Activated naive CD8-positive, alpha-beta T cell treated with anti-CD3 and anti-CD28 coated beads for 36 hours (primary cell): Measurements from ENCODE around the gene NEDD4L. TPM values are rescaled to one million over a fixed set of nuclear protein-coding genes. Genes with fewer than 3 reads are reported as not detected.

Experiments used
- DNase-seq: peaks from one replicate; pipeline ENCODE4 v3.0.0; 2021
- H3K27ac Mint-ChIP-seq: one replicate; pipeline ENCODE4 v1.8.0; 2022; ENCODE audit warnings: mild to moderate bottlenecking, moderate library complexity, mixed read lengths
- H3K27me3 Mint-ChIP-seq: one replicate; pipeline ENCODE4 v1.8.0; 2022; ENCODE audit warnings: mild to moderate bottlenecking, mixed read lengths
- H3K36me3 Mint-ChIP-seq: one replicate; pipeline ENCODE4 v1.8.0; 2021; ENCODE audit warnings: mild to moderate bottlenecking, mixed read lengths
- H3K4me1 Mint-ChIP-seq: one replicate; pipeline ENCODE4 v1.8.0; 2021; ENCODE audit warnings: mixed read lengths
- H3K4me3 Mint-ChIP-seq: one replicate; pipeline ENCODE4 v1.8.0; 2022; ENCODE audit warnings: mild to moderate bottlenecking, moderate library complexity, mixed read lengths
- H3K9me3 Mint-ChIP-seq: one replicate; pipeline ENCODE4 v1.8.0; 2022; ENCODE audit warnings: mixed read lengths
- total RNA-seq, 2 experiments: library from RNA; stranded (reverse); gene quantifications; one replicate each; pipeline ENCODE4 v1.2.3, GENCODE V29; 2021

Gene NEDD4L
- total RNA-seq, 2 experiments from 2014 or later, result 10.5 to 14.4 TPM

GRCh38 chr18:58411323-58411722, 367.3 kb downstream of the NEDD4L start:
- Mint-ChIP-seq H3K27me3 (no peaks in the 10 kb centered on the region), H3K9me3 (no peaks in the 10 kb centered on the region), H3K4me1 (no peaks in the 10 kb centered on the region), H3K27ac (no peak overlapping the region), H3K36me3 (no peaks in the 10 kb centered on the region), H3K4me3 (no peak overlapping the region)
- no peak for DNase-seq

- H3K27me3 Mint-ChIP-seq, result no peaks in the 10 kb centered on the region
- H3K4me3 Mint-ChIP-seq, result no peak overlapping the region
- no peaks in the 10 kb centered on the region for H3K9me3 Mint-ChIP-seq
- H3K36me3 Mint-ChIP-seq, result no peaks in the 10 kb centered on the region
- no peak for DNase-seq
- no peak overlapping the region for H3K27ac Mint-ChIP-seq
- no peaks in the 10 kb centered on the region for H3K4me1 Mint-ChIP-seq
Observed at GRCh38 chr18:58412844-58413666, 369.0 kb downstream of the NEDD4L start.

- H3K4me1 Mint-ChIP-seq, result no peaks in the 10 kb centered on the region
- no peak for DNase-seq
- no peaks in the 10 kb centered on the region for H3K27me3 Mint-ChIP-seq
- H3K9me3 Mint-ChIP-seq, result no peaks in the 10 kb centered on the region
- no peak overlapping the region for H3K4me3 Mint-ChIP-seq
- no peaks in the 10 kb centered on the region for H3K36me3 Mint-ChIP-seq
- no peak overlapping the region for H3K27ac Mint-ChIP-seq
Observed at GRCh38 chr18:58413667-58414628, 369.9 kb downstream of the NEDD4L start.

- Mint-ChIP-seq H3K36me3 (no peaks in the 10 kb centered on the region), H3K27ac (no peak overlapping the region), H3K4me1 (no peaks in the 10 kb centered on the region), H3K9me3 (no peaks in the 10 kb centered on the region), H3K27me3 (no peaks in the 10 kb centered on the region), H3K4me3 (no peak overlapping the region)
- DNase-seq, result no peak
Observed at GRCh38 chr18:58416014-58416703, 372.1 kb downstream of the NEDD4L start.

- Mint-ChIP-seq H3K27ac (no peak overlapping the region), H3K27me3 (no peaks in the 10 kb centered on the region), H3K4me3 (no peak overlapping the region), H3K4me1 (no peaks in the 10 kb centered on the region), H3K9me3 (no peaks in the 10 kb centered on the region), H3K36me3 (no peaks in the 10 kb centered on the region)
- DNase-seq, result no peak
Observed at GRCh38 chr18:58416704-58417683, 373.0 kb downstream of the NEDD4L start.

GRCh38 chr18:58417752-58418151, 373.7 kb downstream of the NEDD4L start:
- Mint-ChIP-seq H3K9me3 (no peaks in the 10 kb centered on the region), H3K27ac (no peak overlapping the region), H3K4me1 (no peaks in the 10 kb centered on the region), H3K27me3 (no peaks in the 10 kb centered on the region), H3K4me3 (no peak overlapping the region), H3K36me3 (no peaks in the 10 kb centered on the region)
- DNase-seq, result no peak

GRCh38 chr18:58418361-58418760, 374.3 kb downstream of the NEDD4L start:
- Mint-ChIP-seq H3K9me3 (no peaks in the 10 kb centered on the region), H3K27me3 (no peaks in the 10 kb centered on the region), H3K36me3 (no peaks in the 10 kb centered on the region), H3K27ac (no peak overlapping the region), H3K4me1 (no peaks in the 10 kb centered on the region), H3K4me3 (no peak overlapping the region)
- no peak for DNase-seq

- Mint-ChIP-seq H3K27ac (no peak overlapping the region), H3K27me3 (peaks cover 3% of the 10 kb centered on the region), H3K4me1 (peaks cover under 1% of the 10 kb centered on the region), H3K9me3 (no peaks in the 10 kb centered on the region), H3K36me3 (no peaks in the 10 kb centered on the region), H3K4me3 (no peak overlapping the region)
- no peak for DNase-seq
Observed at GRCh38 chr18:58419587-58420199, 375.7 kb downstream of the NEDD4L start.

GRCh38 chr18:58426611-58427010, 382.6 kb downstream of the NEDD4L start:
- Mint-ChIP-seq H3K4me1 (peaks cover 5% of the 10 kb centered on the region), H3K4me3 (no peak overlapping the region), H3K36me3 (no peaks in the 10 kb centered on the region), H3K27ac (no peak overlapping the region), H3K9me3 (no peaks in the 10 kb centered on the region), H3K27me3 (peaks cover 7% of the 10 kb centered on the region)
- DNase-seq, result no peak

GRCh38 chr18:58427321-58427720, 383.3 kb downstream of the NEDD4L start:
- H3K4me3 Mint-ChIP-seq, result no peak overlapping the region
- no peak overlapping the region for H3K27ac Mint-ChIP-seq
- H3K9me3 Mint-ChIP-seq, result no peaks in the 10 kb centered on the region
- peaks cover 7% of the 10 kb centered on the region for H3K27me3 Mint-ChIP-seq
- no peaks in the 10 kb centered on the region for H3K36me3 Mint-ChIP-seq
- peaks cover 5% of the 10 kb centered on the region for H3K4me1 Mint-ChIP-seq
- no peak for DNase-seq

GRCh38 chr18:58429442-58429841, 385.4 kb downstream of the NEDD4L start:
- Mint-ChIP-seq H3K27ac (no peak overlapping the region), H3K4me3 (no peak overlapping the region), H3K36me3 (no peaks in the 10 kb centered on the region), H3K4me1 (peaks cover 5% of the 10 kb centered on the region), H3K9me3 (no peaks in the 10 kb centered on the region), H3K27me3 (peaks cover 6% of the 10 kb centered on the region)
- no peak for DNase-seq

GRCh38 chr18:58431215-58431614, 387.2 kb downstream of the NEDD4L start:
- no peaks in the 10 kb centered on the region for H3K9me3 Mint-ChIP-seq
- no peak for DNase-seq
- H3K36me3 Mint-ChIP-seq, result no peaks in the 10 kb centered on the region
- no peak overlapping the region for H3K4me3 Mint-ChIP-seq
- no peaks in the 10 kb centered on the region for H3K4me1 Mint-ChIP-seq
- no peak overlapping the region for H3K27ac Mint-ChIP-seq
- no peaks in the 10 kb centered on the region for H3K27me3 Mint-ChIP-seq

GRCh38 chr18:58432050-58432727, 388.2 kb downstream of the NEDD4L start:
- no peak for DNase-seq
- no peaks in the 10 kb centered on the region for H3K36me3 Mint-ChIP-seq
- H3K4me3 Mint-ChIP-seq, result no peak overlapping the region
- H3K27me3 Mint-ChIP-seq, result no peaks in the 10 kb centered on the region
- H3K27ac Mint-ChIP-seq, result no peak overlapping the region
- H3K9me3 Mint-ChIP-seq, result no peaks in the 10 kb centered on the region
- no peaks in the 10 kb centered on the region for H3K4me1 Mint-ChIP-seq
